NCI-H1105 (cell line): ENCODE measurements around the gene CDC20.

ENCODE experiments used
- DNase-seq: peaks from one replicate; lab custom pipeline; 2025; lab: John Stamatoyannopoulos, UW

Gene CDC20

GRCh38 chr1:43358746-43359693 lies at the start of gene CDC20:
Gene CDC20 (plus strand): TSS chr1:43358981. CDS start chr1:43359216, 235 bp downstream.
- DNase-seq: peak; percentile 99

- no peak for DNase-seq
These were observed 49.3 kb upstream of the CDC20 start for GRCh38 chr1:43309405-43310025.

- DNase-seq: no peak
These were observed 47.3 kb upstream of the CDC20 start for GRCh38 chr1:43311521-43311920.

- DNase-seq: no peak
These were observed 46.6 kb upstream of the CDC20 start for GRCh38 chr1:43312212-43312623.

- DNase-seq: no peak
These were observed 45.9 kb upstream of the CDC20 start for GRCh38 chr1:43312663-43313515.

- no peak for DNase-seq
These were observed 45.0 kb upstream of the CDC20 start for GRCh38 chr1:43313771-43314170.

- DNase-seq: no peak
These were observed 44.5 kb upstream of the CDC20 start for GRCh38 chr1:43314233-43314632.

- DNase-seq: no peak
These were observed 43.3 kb upstream of the CDC20 start for GRCh38 chr1:43315481-43315880.

GRCh38 chr1:43315963-43316737 lies 42.6 kb upstream of the CDC20 start:
- no peak for DNase-seq

- DNase-seq: no peak
These were observed 41.9 kb upstream of the CDC20 start for GRCh38 chr1:43316738-43317520.

- no peak for DNase-seq
These were observed 40.8 kb upstream of the CDC20 start for GRCh38 chr1:43317817-43318471.

GRCh38 chr1:43318831-43319230 lies 40.0 kb upstream of the CDC20 start:
- DNase-seq: no peak

- DNase-seq: no peak
These were observed 39.5 kb upstream of the CDC20 start for GRCh38 chr1:43319288-43319687.

GRCh38 chr1:43319766-43320165 lies 39.0 kb upstream of the CDC20 start:
- no peak for DNase-seq

GRCh38 chr1:43321331-43321891 lies 37.4 kb upstream of the CDC20 start:
- DNase-seq: no peak

GRCh38 chr1:43322506-43322905 lies 36.3 kb upstream of the CDC20 start:
- no peak for DNase-seq

GRCh38 chr1:43324810-43325209 lies 34.0 kb upstream of the CDC20 start:
- no peak for DNase-seq

- no peak for DNase-seq
These were observed 33.4 kb upstream of the CDC20 start for GRCh38 chr1:43325381-43325780.

GRCh38 chr1:43327549-43328292 lies 31.1 kb upstream of the CDC20 start:
- no peak for DNase-seq
